ENCODE data around the gene HES2.
"Not testable (repeated sequence)": the region's sequence is repeated elsewhere in the genome, so short reads cannot be mapped to it uniquely, and the experiment has no call there.

HES2 gene

DNA sequence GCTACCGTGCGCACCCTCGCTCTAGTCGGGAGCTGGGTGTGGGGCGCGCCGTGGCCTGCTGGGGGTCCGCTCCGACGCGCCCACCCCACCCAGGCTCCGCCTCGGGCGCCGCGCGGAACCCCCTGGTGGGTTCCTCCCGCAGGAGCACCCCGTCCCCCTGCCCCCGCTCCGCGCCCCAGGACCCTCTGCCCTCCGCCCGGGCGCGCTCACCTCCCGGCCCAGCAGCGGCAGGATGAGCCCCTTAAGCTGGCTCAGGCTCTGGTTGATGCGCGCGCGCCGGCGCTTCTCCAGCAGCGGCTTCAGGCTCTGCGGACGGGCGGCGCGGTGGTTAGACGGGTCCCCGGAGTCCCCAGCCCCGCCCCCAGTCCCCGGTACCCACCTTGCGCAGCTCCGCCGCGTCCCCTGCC, 319 bp downstream of the HES2 start:
- no peak for DNase-seq (ENCODE audit: extremely low read depth in 1 of 2, low read depth in 1 of 2)

DNA sequence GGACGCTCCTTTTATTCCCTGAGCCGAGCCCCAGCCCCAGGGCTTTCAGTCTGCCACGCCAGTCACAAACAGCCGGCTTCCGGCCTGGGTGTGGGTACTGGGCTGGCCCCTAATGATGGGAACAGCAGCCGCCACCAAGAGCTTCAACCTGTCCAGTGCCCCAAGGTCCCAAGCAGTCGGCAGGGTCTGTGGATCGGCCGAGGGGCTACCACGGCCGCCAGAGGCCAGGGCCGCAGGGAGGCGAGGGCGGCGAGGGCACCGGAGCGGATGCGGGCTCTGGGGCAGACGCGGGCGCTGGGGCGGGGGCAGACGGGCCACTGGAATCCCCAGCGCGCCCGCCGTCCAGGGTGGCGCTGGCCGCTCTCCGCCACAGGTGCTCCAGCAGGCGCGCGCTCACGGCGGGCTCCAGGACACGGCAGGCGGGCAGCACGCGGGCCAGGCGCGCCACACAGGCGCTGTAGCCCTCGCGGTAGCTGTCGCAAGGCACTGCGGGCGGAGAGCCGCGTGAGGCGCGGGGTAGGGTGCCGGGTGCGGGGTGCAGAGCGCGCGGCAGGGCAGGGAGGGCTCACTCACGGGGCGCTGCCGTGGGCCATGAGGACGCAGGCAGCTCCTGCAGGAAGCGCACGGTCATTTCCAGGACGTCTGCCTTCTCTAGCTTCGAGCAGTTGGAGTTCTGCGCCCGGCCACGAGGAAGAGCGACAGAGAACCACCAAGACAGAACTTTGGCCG, 887 bp downstream of the HES2 start:
- DNase-seq (ENCODE audit: extremely low read depth in 1 of 2, low read depth in 1 of 2), result no peak

DNA sequence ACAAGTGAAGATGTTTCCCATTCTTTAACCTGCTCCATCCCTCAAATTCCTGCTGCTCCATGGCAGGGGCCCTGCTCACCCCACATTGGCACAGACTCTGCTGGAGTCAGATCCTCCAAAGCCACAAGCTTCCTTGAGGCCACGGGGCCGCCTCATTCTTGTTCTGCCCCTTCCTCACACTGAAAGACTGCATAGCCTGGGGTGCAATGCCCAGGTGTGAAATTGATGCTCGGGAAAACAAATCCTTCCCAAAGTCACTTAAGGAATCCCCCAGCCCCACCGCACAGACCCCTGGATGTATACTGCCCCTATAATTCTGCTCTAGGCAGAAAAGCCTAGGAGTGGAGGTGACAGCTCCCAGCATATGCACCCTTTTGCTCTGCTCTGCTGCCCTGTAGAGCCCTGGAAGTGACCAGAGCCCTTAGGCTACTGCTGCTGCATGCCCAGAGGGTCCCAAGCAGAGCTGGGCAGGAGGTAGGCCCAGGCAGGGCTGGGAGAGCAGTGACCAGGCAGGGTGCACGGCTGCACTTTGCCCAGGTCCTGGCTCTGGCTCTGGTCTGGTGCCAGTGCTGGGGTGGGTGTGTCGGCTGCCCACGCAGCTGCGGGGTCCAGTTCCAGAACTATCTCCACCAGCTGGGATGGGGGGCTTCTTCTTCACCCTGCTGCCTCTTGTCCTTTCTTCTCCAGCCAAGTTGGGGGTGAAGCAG, 1.6 kb downstream of the HES2 start:
- DNase-seq (ENCODE audit: extremely low read depth in 1 of 2, low read depth in 1 of 2), result no peak

DNA sequence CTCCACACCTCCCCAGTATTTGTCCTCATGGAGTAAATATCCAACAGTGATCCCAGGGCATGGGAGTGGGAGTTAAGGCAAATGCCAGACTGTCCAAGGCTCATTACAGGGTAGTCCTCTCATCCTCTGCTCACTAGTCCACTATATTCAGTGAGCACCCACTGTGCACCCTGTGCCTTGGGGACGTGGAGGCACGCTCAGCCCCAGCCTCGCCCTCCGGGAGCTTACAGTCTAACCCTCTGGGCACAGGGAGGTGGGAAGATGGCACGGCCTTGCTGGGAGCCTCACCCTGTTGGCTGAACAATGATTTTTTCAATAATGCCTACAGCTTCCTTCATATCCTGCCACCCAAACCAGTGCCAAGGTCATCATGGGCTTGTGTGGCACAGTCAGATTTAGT, 2.8 kb downstream of the HES2 start:
- no peak for DNase-seq (ENCODE audit: extremely low read depth in 1 of 2, low read depth in 1 of 2)

GRCh38 chr1:6416295-6416656, 3.4 kb downstream of the HES2 start:
- no peak for DNase-seq (ENCODE audit: extremely low read depth in 1 of 2, low read depth in 1 of 2)

- no peak for DNase-seq (ENCODE audit: extremely low read depth in 1 of 2, low read depth in 1 of 2)
Measured at GRCh38 chr1:6414881-6415626, 4.7 kb downstream of the HES2 start.

- peak in 1 of 2 donors; percentile 36 for DNase-seq (ENCODE audit: extremely low read depth in 1 of 2, low read depth in 1 of 2)
Measured at GRCh38 chr1:6414443-6414844, 5.3 kb downstream of the HES2 start.

DNA sequence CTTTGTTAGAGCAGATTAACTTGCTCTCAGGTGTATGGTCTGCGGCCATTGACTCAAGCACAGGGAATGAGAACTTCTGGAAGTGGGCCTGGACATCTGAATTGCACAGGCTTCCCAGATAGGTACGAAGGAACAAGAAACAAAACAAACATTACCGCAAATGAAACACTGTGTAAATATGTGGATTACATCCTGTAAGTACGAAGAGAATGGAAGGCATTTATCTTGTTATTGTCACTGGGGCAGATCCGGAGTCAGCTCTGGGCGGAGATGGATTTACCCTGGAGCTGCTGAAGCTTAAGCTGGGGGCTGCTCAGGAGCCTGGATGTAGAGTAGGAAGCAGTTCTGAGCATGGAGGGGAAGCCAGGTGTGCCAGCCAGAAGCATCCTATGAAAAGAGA, 6.8 kb downstream of the HES2 start:
- DNase-seq (ENCODE audit: extremely low read depth in 1 of 2, low read depth in 1 of 2), result no peak

DNA sequence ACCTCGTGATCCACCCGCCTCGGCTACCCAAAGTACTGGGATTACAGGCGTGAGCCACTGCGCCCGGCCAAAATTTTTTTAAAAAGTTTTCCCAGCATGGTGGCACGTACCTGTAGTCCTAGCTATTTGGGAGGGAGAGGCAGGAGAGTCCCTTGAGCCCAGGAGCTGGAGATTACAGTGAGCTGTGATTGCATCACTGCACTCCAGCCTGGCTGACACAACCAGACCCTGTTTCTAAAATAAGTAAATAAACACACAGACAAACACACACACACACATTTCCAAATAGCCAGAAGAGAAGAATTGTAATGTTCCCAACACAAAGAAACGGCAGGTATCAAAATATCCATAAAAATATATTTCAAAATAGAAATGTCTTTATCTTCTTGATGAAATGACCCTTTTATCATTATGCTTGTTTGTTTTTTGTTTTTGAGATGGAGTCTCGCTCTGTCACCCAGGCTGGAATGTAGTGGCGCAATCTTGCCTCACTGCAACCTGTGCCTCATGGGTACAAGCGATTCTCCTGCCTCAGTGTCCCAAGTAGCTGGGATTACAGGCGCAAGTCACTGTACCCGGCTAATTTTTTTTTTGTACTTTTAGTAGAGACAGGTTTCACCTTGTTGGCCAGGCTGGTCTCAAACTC, 9.3 kb downstream of the HES2 start:
- DNase-seq (ENCODE audit: extremely low read depth in 1 of 2, low read depth in 1 of 2), result no peak

DNA sequence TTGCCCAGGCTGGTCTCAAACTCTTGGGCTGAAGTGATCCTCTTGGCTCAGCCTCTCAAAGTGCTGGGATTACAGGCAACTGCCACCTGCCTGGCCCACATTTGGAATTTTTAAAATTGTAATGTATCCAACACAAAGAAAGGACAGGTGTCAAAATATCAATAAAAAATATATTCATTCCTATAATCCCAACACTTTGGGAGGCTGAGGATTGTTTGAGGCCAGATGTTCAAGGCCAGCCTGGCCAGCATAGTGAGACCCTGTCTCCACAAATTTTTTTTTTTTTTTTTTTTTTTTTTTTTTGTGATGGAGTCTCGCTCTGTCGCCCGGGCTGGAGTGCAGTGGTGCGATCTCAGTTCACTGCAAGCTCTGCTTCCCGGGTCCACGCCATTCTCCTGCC, 10.0 kb downstream of the HES2 start:
- no peak for DNase-seq (ENCODE audit: extremely low read depth in 1 of 2, low read depth in 1 of 2)

GRCh38 chr1:6409053-6409452, 10.7 kb downstream of the HES2 start:
- no peak for DNase-seq (ENCODE audit: extremely low read depth in 1 of 2, low read depth in 1 of 2)

- DNase-seq (ENCODE audit: extremely low read depth in 1 of 2, low read depth in 1 of 2), result no peak
Measured at GRCh38 chr1:6408023-6408422, 11.7 kb downstream of the HES2 start.

DNA sequence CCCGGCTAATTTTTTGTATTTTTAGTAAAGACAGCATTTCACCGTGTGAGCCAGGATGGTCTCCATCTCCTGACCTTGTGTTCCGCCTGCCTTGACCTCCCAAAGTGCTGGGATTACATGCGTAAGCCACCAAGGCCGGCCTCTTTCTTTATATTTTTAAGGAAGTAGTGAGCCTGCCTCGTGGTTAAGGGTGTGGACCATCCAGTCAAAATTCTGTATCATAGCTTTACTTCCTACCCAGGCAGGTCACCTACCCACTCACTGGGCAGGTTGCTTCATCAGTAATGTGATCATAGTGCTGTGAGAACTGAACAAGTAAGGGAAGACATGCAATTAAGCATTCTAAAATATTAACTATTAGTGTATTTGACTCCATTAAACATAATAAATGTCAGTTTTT, 18.0 kb downstream of the HES2 start:
- DNase-seq (ENCODE audit: extremely low read depth in 1 of 2, low read depth in 1 of 2), result no peak

GRCh38 chr1:6399294-6399693, 20.4 kb downstream of the HES2 start:
- no peak for DNase-seq (ENCODE audit: extremely low read depth in 1 of 2, low read depth in 1 of 2)

GRCh38 chr1:6397844-6398441, 21.8 kb downstream of the HES2 start:
- no peak for DNase-seq (ENCODE audit: extremely low read depth in 1 of 2, low read depth in 1 of 2)

DNA sequence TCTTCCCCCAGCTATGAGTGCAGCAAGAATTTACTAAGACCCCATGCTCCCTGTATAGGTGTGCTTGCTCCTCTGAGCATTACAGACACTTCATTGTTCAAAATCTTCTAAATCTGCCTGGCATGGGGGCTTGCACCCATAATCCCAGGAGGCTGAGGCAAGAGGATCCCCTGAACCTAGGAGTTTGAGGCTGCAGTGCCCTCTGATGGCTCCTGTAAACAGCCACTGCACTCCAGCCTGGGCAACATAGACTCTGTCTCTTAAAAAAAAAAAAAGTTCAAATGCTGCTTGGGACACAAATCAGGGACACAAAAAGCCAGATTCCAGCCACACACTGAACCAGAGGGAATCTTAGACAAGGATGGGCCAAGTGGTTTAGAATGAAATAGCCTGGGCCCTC, 22.7 kb downstream of the HES2 start:
- DNase-seq (ENCODE audit: extremely low read depth in 1 of 2, low read depth in 1 of 2), result no peak

DNA sequence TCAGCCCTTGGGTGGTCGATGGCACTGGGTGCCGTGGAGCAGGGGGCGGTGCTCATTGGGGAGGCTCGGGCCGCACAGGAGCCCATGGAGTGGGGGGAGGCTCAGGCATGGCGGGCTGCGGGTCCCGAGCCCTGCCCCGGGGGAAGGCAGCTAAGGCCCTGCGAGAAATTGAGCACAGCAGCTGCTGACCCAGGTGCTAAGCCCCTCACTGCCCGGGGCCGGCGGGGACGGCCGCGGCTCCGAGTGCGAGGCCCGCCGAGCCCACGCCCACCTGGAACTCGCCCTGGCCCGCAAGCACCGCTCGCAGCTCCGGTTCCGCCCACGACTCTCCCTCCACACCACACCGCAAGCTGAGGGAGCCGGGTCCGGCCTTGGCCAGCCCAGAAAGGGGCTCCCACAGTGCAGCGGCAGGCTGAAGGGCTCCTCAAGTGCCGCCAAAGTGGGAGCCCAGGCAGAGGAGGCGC, 23.9 kb downstream of the HES2 start:
- not testable (repeated sequence) for DNase-seq (ENCODE audit: extremely low read depth in 1 of 2, low read depth in 1 of 2)

DNA sequence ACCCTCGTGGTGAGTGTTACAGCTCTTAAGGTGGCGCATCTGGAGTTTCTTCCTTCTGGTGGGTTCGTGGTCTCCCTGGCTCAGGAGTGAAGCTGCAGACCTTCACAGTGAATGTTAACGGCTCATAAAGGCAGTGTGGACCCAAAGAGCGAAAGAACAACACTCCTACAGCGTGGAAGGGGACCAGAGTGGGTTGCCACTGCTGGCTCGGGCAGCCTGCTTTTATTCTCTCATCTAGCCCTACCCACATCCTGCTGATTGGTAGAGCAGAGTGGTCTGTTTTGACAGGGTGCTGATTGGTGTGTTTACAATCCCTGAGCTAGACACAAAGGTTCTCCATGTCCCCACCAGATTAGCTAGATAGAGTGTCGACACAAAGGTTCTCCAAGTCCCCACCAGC, 24.6 kb downstream of the HES2 start:
- DNase-seq (ENCODE audit: extremely low read depth in 1 of 2, low read depth in 1 of 2), result not testable (repeated sequence)

DNA sequence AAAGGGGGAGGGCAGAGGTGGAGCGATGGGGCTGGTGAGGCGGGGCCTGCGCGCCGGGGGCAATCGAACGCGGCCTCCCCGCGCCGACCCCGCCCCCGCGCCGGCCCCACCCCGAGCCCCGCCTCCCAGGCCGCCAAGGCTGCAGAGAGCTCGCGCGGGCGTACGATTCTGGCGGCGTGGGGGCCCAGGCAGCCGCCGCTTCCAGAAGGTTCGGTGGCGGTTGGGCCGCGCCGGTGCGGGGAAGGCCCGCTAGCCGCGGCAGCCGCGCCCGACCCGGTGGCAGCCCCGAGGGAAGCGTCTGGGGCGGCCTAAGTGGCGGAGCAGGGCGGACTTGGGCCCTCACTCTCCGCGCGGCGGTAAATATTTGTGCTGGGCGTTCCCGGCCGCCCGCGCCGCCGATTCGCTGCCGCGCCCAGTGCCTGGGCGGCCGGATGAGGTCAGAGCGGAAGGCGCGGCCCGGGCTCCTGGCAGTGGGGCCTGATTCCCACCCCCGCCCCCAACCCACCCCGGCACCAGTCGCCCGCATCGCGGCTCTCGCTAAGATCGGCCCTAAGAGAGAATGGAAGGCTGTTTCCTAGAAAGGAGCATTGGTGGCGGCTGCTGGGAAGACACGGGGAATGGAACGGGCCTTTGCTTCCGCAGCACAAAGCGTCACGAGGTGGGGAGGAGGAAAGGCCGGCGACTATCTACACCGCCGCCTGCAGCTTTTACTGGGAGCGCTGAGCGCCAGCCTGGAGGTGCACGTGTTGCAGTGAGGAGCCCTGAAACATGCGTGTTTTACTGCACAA, 26.1 kb downstream of the HES2 start, which contains the start of gene ACOT7:
TSS of gene ACOT7 (minus strand) at position 368 of the 788 bp plus-strand sequence. CDS start 368 bp downstream, outside the sequence.
- peak; percentile 80 to 85 for DNase-seq (ENCODE audit: extremely low read depth in 1 of 2, low read depth in 1 of 2)

- DNase-seq (ENCODE audit: extremely low read depth in 1 of 2, low read depth in 1 of 2), result no peak
Measured at GRCh38 chr1:6392809-6393399, 26.8 kb downstream of the HES2 start.
